ENCODE results near the gene AP1M1.

The AP1M1 gene

DNA sequence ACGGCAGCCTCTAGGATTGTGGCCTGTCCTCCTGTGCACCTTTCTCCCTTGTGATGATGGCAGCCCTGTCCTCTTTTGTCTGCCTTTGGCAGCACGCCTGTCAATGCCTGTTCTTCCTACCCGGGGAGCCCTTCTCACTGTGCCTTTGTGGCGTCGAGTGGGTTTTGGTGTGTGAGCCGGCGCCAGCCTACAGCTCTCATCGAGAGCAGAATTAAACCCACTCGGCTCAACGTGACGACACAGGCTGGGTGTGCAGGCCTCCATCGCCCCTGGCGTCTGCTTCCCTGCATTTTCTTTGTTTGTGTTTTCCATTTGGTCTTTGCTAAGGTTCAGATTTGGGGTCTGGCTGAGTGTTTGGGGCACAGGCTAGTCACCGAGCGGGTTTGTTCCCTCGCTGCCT, 34.4 kb downstream of the AP1M1 start:
- Mint-ChIP-seq H3K4me1 (peaks cover 15% of the 10 kb centered on the region), H3K27me3 (no peaks in the 10 kb centered on the region), H3K9me3 (no peaks in the 10 kb centered on the region), H3K4me3 (no peak overlapping the region), H3K36me3 (peaks cover 21% of the 10 kb centered on the region), H3K27ac (no peak overlapping the region)

DNA sequence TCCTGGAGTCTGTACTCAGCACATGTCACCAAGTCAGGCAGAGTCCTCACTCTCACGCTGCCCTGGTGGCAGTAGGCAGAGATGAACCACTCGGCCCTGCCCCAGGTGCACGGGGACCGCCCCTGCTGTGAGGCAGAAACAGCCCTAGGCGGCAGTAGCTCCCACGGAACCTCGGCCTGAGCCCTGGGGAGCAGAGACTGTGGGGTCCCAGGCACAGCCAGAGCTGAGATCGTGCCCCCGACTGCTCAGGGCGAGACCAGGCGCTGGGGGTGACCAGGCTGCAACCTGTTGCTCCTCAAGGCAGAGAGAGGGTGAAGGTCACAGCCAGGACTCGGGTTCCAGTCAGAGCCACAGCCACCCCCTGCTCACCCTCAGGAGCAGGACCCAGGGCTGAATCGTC, 34.9 kb downstream of the AP1M1 start:
- H3K36me3 Mint-ChIP-seq: peaks cover 21% of the 10 kb centered on the region
- no peak overlapping the region for H3K4me3 Mint-ChIP-seq
- peaks cover 15% of the 10 kb centered on the region for H3K4me1 Mint-ChIP-seq
- H3K27ac Mint-ChIP-seq: no peak overlapping the region
- H3K27me3 Mint-ChIP-seq: no peaks in the 10 kb centered on the region
- no peaks in the 10 kb centered on the region for H3K9me3 Mint-ChIP-seq

DNA sequence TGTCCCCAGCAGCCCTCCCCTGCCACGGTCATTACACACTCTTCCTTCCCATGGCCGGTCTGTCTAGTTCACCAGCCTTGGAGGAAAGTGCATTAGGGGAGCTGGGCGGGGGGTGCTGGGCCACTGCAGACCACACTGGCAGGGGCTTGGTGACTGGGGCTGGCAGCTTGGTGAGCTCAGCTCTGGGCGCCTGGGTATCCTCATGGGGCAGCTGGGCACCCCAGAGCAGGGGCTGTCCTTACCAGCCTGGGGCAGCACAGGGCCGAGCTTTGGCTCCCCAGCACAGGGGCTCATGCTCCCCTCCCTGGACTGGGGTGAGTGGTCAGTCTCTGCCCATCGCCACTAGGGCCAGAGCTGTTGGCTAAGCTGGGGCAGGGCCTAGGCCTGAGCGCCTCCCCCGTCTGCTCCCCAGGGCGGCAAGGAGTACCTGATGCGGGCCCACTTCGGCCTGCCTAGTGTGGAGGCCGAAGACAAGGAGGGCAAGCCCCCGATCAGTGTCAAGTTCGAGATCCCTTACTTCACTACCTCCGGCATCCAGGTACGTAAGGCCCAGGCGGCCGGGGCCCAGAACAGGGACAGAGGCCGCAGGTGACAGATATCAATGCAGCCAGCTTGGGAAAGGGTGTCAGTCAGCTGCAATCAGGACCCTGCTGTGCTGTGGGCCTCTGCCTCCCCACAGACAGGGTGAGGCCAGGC, 35.5 kb downstream of the AP1M1 start:
- peaks cover 21% of the 10 kb centered on the region for H3K4me1 Mint-ChIP-seq
- peaks cover 21% of the 10 kb centered on the region for H3K36me3 Mint-ChIP-seq
- no peak overlapping the region for H3K4me3 Mint-ChIP-seq
- H3K27me3 Mint-ChIP-seq: no peaks in the 10 kb centered on the region
- no peaks in the 10 kb centered on the region for H3K9me3 Mint-ChIP-seq
- peak overlapping the region; percentile 5 for H3K27ac Mint-ChIP-seq

DNA sequence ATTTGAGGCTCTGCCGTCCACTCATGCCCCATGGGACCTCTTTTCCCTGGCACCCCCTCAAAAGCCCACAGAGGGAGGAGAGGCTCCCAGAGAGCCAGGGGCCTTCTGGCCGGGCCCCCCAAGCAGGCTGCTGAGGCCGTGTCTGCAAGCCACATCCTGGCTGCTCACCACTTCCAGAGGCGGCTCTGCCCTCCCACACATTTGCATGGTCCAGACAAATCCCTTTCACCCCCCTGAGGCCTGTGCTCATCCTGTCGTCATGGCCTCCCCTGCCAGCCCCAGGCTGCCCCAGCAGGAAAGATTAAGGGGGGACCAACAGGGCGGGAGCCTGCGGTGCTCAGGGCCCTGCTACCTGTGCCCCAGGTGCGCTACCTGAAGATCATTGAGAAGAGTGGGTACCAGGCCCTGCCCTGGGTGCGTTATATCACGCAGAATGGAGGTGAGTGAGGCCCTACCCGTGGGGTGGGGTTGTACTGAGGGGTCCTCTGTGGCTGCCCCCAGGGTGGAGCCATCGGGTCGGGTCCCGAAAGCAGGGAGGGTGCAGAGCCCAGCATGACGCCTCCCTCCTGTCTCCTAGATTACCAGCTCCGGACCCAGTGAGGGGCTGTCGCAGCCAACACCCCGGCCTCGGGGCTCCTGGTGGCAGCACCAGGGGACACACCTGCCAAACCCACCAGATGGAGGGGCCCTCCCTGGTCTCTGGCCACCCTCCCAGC, 36.3 kb downstream of the AP1M1 start:
- Mint-ChIP-seq H3K36me3 (peaks cover 21% of the 10 kb centered on the region), H3K4me3 (no peak overlapping the region), H3K27me3 (no peaks in the 10 kb centered on the region), H3K4me1 (peaks cover 28% of the 10 kb centered on the region), H3K27ac (no peak overlapping the region), H3K9me3 (no peaks in the 10 kb centered on the region)

DNA sequence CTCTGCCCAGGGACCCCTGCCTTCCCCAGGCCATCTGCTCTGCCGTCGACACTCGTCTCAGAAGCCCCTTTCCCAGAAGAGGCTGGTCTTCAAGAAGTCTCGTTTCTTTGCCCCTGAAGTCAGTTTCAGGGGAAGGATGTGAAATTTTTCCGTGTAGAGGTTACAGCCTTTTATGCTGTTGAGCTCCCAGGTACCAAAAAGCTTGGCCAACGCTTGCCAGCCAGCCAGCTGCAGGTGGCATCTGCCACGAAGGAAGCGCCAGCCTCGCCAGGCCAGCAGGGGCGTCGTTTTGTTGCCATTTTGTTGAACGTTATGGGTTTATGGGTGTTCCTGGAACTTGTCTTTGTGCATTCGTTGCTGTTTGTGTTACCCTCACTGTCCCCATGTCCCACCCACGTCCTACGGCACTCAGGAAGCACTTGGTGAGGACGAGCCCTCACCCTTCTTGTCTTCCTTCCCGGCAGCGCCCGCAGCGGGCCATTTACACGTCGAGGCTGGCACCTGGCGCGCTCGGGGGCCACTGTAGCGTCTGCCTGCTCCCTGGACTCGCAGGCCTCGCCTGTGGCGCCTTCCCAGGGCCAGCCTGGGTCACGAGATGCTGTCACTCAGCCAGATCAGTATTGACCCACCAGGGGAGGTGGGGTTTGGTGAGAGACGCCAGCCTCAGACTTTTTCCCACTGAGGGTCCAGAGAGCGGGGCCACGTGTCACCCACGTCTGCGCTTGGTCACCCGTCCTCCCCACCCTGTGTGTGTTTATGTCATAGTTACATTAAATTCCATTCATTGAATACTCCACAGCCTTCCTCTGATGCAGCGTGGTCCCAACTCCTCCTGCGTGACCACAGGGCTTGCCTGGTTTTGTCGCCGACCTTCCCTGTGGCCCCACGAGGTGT, 37.1 kb downstream of the AP1M1 start:
- Mint-ChIP-seq H3K4me1 (peaks cover 35% of the 10 kb centered on the region), H3K9me3 (no peaks in the 10 kb centered on the region), H3K27ac (no peak overlapping the region), H3K36me3 (peaks cover 17% of the 10 kb centered on the region), H3K27me3 (no peaks in the 10 kb centered on the region), H3K4me3 (no peak overlapping the region)

DNA sequence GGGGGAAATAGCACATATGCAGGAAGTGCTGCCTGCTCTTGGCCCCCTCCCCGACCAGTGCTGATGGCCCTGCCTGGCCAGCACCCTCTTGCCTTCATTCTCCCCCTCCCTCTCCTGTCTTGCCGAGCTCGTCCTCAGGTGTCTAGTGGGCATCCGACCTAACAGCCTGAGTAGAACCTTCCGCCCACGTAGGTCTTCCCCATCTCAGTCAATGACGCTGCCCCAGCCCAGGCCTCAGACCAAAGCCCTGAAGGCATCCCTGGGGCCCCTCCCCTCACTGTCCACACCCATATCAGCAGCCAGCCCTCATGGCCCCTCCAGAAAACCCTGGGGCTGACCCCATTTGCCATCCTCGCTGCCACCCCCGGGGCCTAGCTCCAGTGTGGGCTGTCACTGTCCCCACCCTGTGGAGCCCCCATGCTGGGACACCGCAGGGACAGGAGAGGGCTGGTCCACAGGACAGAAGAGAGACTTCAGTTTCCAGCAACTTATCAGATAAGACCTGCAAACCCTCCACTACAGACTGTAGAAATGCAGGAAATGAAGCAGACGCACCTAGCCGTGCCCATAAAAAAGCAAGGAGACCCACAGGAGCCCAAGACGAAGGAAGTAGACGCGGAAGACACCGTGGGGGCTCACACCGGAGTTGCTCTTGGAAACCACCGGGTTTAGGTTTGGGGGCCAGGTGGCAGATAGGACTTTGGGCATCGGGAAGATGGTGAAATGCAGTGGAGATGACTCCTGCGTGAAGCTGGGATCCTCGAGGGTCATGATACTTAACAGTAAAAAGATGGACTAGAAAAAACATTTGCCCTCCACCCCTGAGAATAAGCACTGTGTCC, 38.3 kb downstream of the AP1M1 start:
- Mint-ChIP-seq H3K4me1 (peaks cover 45% of the 10 kb centered on the region), H3K4me3 (peak overlapping the region; percentile 3), H3K36me3 (peaks cover 14% of the 10 kb centered on the region), H3K27me3 (no peaks in the 10 kb centered on the region), H3K9me3 (no peaks in the 10 kb centered on the region), H3K27ac (peak overlapping the region; percentile 36)

DNA sequence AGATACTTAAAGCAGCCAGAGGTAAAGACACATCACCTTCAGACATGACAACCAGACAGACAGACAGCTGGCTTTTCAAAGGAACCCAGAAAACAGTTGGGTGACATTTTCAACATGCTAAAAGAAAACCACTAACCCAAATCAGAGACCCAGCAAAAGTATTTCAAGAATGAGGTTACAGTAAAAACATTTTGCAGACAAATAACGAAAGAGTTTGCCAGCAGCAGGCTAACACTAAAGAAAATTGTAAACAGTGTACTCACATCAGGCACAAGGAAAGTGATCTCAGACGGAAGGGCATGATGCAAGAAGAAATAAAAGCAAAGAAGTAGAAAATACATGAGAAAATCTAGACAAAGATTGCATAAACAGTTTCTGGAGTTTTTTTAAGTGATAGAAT, 46.4 kb downstream of the AP1M1 start:
- Mint-ChIP-seq H3K4me3 (peak overlapping the region; percentile 34), H3K4me1 (peaks cover 45% of the 10 kb centered on the region)

DNA sequence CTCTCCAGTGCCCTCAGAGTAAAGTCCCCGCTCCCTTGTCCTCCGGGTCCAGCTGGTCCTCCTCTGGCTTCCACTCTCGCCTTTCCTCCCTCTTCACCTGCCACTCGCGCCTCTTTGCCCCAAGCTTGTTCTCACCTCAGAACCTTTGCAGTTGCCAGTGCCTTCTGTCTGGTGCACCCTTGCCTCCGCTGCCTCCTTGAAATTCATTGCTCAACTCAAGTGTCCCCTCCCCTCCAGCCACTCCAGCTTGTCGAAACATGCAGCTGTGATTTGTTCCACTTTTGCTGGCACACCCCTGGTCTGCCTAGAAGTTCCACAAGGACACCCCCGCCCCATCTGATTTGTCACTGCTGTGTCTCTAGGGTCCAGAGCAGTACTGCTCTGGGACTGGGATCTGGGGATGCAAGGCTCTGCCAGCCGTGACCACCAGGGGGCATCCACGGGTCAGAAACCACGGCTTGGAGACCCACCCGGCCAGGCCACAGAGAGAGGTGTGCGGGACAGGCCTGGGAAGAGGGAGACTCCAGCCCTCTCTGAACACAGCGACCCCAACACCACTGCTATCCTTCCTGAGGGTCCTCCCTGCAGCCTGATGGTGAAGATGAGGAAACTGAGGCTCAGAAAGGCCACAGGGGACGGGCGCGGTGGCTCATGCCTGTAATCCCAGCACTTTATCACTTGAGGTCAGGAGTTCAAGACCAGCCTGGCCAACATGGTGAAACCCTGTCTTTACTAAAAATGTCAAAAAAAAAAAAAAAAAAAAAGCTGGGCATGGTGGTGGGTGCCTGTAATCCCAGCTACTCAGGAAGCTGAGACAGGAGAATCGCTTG, 49.9 kb downstream of the AP1M1 start:
- peak overlapping the region; percentile 41 for H3K4me3 Mint-ChIP-seq
- H3K27ac Mint-ChIP-seq: no peak overlapping the region
- H3K4me1 Mint-ChIP-seq: peaks cover 25% of the 10 kb centered on the region
- H3K27me3 Mint-ChIP-seq: no peaks in the 10 kb centered on the region
- H3K9me3 Mint-ChIP-seq: no peaks in the 10 kb centered on the region
- H3K36me3 Mint-ChIP-seq: peaks cover 3% of the 10 kb centered on the region

More for the DNA sequence above, 46.4 kb downstream of the AP1M1 start:
- Mint-ChIP-seq H3K9me3 (no peaks in the 10 kb centered on the region), H3K27ac (peak overlapping the region; percentile 71), H3K27me3 (no peaks in the 10 kb centered on the region), H3K36me3 (peaks cover 3% of the 10 kb centered on the region)

DNA sequence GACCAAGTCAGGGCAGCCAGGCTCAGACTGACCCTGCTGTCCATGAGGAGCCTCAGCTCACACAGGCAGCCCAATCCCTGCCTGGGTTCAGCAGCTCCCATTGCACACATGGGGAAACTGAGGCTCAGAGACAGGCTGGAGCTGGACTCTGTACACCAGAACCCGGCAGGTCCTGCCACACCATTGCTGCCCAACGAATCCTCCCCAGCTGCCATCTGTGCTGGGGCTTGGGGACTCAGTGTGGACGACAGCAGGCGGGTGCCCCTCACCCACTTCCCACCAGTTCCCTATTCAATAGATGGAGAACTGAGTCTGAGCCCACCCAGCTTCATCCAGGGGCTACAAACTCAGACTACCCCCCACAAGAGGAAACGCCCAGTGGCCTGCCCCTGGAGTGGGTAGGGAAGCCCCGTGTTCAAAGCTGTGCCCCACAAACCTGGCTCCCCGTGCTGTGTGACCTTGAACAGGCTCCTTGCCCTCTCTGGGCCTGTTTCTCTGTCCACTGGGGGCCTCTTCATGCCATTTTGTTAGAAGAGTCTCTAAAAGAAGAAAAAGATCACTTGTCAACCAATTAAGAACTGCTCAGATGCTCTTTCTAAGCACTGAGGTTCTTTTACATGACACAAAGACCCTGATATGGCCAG, 50.8 kb downstream of the AP1M1 start:
- H3K27me3 Mint-ChIP-seq: no peaks in the 10 kb centered on the region
- H3K27ac Mint-ChIP-seq: no peak overlapping the region
- H3K36me3 Mint-ChIP-seq: peaks cover 3% of the 10 kb centered on the region
- no peak overlapping the region for H3K4me3 Mint-ChIP-seq
- H3K9me3 Mint-ChIP-seq: no peaks in the 10 kb centered on the region
- peaks cover 23% of the 10 kb centered on the region for H3K4me1 Mint-ChIP-seq

DNA sequence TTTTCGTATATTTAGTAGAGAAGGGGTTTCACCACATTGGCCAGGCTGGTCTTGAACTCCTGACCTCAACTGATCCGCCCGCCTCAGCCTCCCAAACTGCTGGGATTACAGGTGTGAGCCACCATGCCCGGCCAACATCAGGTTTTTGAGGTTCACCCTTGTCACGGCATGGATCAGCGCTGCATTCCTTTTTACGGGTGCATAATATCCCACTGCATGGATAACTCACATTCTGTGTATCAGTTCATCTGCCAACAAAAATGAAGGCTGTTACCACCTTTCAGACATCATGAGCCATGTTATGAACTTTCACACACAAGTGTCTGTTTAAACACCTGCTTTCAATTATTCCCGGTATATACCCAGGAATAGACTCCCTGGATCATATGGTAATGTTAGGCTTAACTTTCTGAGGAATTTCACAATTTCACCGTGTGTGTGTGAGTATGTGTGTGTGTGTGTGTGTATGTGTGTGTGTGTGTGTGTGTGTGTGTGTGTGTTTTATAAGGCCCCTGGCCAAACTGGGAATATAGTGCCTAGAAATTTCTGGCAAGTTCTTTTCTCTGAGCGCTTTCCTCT, 52.2 kb downstream of the AP1M1 start:
- Mint-ChIP-seq H3K9me3 (no peaks in the 10 kb centered on the region), H3K4me1 (peaks cover 12% of the 10 kb centered on the region), H3K36me3 (no peaks in the 10 kb centered on the region), H3K27me3 (no peaks in the 10 kb centered on the region), H3K27ac (no peak overlapping the region), H3K4me3 (no peak overlapping the region)

DNA sequence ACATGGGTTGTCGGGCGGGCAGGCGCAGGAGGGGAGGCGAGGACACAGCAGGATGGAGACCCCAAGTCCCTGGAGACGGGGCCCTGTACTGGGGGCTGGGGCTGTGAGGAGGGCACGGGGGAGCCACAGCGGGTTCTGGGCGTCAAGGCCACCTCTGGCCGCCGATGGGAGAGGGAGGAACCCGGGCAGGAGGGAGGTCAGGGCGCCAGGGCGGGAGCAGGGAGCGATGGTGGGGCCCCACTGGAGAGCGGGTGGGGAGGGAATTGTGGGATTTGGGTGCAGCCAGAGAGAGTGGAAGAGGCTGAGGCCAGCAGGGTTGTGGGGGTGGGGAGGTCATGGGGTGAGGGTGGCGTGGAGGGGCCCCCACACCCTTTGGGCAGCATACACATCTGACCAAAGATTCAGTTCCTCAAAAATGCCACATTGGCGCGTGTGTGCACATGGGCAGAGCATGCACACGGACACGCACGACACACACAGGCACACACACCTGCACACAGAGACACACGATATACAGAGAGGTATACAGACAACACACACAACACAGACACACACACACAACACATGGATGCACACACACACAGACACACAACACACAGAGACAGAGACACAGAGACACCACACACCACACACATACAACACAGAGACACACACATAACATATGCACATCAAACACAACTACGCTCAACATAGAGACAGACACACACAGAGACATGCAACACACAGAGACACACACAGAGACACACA, 54.9 kb downstream of the AP1M1 start:
- Mint-ChIP-seq H3K4me3 (no peak overlapping the region), H3K4me1 (peaks cover 2% of the 10 kb centered on the region)

DNA sequence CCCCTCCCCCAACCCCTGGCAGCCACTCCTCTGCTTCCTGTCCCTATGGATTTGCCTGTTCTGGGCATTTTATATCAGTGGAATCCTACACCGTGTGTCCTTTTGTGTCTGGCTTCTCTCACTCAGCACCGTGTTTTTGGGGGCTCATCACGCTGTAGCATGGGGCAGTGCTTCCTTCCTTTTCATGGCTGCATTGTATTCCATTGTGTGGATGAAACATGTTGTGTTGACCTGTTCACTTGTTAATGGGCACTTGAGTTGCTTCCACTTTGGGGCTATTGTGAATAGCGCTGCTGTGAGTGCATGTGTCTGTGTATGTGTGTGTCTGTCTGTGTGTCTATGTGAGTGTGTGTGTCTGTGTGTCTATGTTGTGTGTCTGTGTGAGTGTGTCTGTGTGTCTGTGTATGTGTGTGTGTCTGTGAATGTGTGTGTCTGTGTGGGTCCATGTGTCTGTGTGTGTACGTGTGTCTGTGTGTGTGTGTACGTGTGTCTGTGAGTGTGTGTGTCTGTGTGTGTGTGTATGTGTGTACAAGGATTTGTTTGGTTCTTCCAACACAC, 57.2 kb downstream of the AP1M1 start:
- H3K4me1 Mint-ChIP-seq: peaks cover 10% of the 10 kb centered on the region
- no peaks in the 10 kb centered on the region for H3K27me3 Mint-ChIP-seq
- H3K36me3 Mint-ChIP-seq: no peaks in the 10 kb centered on the region
- H3K27ac Mint-ChIP-seq: no peak overlapping the region
- no peak overlapping the region for H3K4me3 Mint-ChIP-seq
- no peaks in the 10 kb centered on the region for H3K9me3 Mint-ChIP-seq

More for the DNA sequence above, 54.9 kb downstream of the AP1M1 start:
- no peaks in the 10 kb centered on the region for H3K9me3 Mint-ChIP-seq
- no peaks in the 10 kb centered on the region for H3K36me3 Mint-ChIP-seq
- no peaks in the 10 kb centered on the region for H3K27me3 Mint-ChIP-seq
- no peak overlapping the region for H3K27ac Mint-ChIP-seq

DNA sequence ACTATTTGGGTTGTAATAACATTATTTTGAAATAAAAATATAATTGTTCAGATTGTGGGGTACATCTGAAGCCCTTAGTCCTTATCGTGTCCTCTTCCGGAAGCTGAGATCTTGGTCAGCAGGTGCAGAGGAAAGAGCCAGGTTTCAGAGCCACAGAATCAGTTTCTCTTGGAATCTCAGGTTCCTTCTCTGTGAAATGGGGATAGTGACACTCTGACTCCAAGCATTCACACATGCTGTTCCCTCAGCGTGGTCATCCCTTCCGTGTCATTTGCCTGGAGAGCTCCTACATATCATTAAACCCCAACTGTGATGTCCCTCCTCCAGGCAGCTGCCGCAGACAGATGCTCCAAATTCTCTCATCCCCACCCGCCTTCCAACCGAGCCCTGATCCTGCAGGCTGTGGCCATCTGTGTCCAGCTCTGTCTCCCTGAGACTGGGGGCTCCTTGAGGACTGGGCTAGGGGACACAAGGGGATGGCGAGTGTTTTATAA, 59.8 kb downstream of the AP1M1 start:
- no peak overlapping the region for H3K27ac Mint-ChIP-seq
- H3K9me3 Mint-ChIP-seq: no peaks in the 10 kb centered on the region
- peaks cover 32% of the 10 kb centered on the region for H3K4me1 Mint-ChIP-seq
- H3K4me3 Mint-ChIP-seq: no peak overlapping the region
- H3K36me3 Mint-ChIP-seq: no peaks in the 10 kb centered on the region
- H3K27me3 Mint-ChIP-seq: no peaks in the 10 kb centered on the region

Measured in activated naive CD4-positive, alpha-beta T cell treated with anti-CD3 and anti-CD28 coated beads, Interleukin-2, amount 50 U/mL, for 24 hours (primary cell).